ENCODE measurements around the gene DEAF1. TPM values are rescaled to one million over a fixed set of nuclear protein-coding genes. Genes with fewer than 3 reads are reported as not detected.

DEAF1 gene
- total and polyA plus RNA-seq, 2 of the 13 experiments (the other 11 are each of a cell fraction or from before 2014, with no cell fraction given) = 22.3 to 29.6 TPM

- no peak for TF ChIP-seq ZNF451 (CRISPR knock-in tag; IDR thresholded peaks at IDR 0.05)
- no peak for TF ChIP-seq ISL2 (CRISPR knock-in tag; IDR thresholded peaks at IDR 0.05)
- no peak for TF ChIP-seq TMF1 (CRISPR knock-in tag; IDR thresholded peaks at IDR 0.05; ENCODE audit: low read depth)
- TF ChIP-seq ZNF17 (CRISPR knock-in tag; IDR thresholded peaks at IDR 0.05) = no peak
- TF ChIP-seq ZNF577 (CRISPR knock-in tag; IDR thresholded peaks at IDR 0.05; ENCODE audit: borderline replicate concordance, low read depth) = no peak
Observed at GRCh38 chr11:613369-613968, 81.6 kb downstream of the DEAF1 start (continued).

GRCh38 chr11:612961-613300, 82.1 kb downstream of the DEAF1 start:
- TF ChIP-seq CERS6 (CRISPR knock-in tag; IDR thresholded peaks at IDR 0.05) (no peak), ZFY (CRISPR knock-in tag; IDR thresholded peaks at IDR 0.05) (no peak), AGO2 (optimal IDR thresholded peaks at IDR 0.05; ENCODE audit: low read depth, low read length) (peak; percentile 71), RBM22 (optimal IDR thresholded peaks at IDR 0.05; ENCODE audit: low read length) (peak; percentile 66)
- Histone ChIP-seq H3K27ac (ENCODE audit: extremely low read length, insufficient read depth, low read length) (no peak overlapping the region), H3K27me3 (ENCODE audit: control insufficient read depth in 1 of 2, insufficient read depth in 2 of 2, low read length in 2 of 2) (no peaks in the 10 kb centered on the region), H3K9me3 (ENCODE audit: low read length) (no peaks in the 10 kb centered on the region), H3K79me2 (ENCODE audit: insufficient read depth, low read length) (no peaks in the 10 kb centered on the region), H3K4me3 (replicated peaks in 1 of 3; ENCODE audit: insufficient read depth in 1 of 3, low read depth in 2 of 3, low read length in 3 of 3) (no peak overlapping the region), H4K20me1 (ENCODE audit: insufficient read depth, low read length) (peaks cover 3% of the 10 kb centered on the region; the same call in 1 of the 2 replicates), H3K4me1 (ENCODE audit: insufficient read depth, low read length) (no peaks in the 10 kb centered on the region), H2AFZ (ENCODE audit: low read length) (no peak overlapping the region), H3K9ac (ENCODE audit: insufficient read depth, low read depth, low read length) (no peak overlapping the region), H3K4me2 (ENCODE audit: low read depth, low read length) (no peak overlapping the region), H3K36me3 (replicated peaks in 1 of 2; ENCODE audit: control insufficient read depth in 1 of 2, insufficient read depth in 2 of 2, low read length in 2 of 2) (peaks cover 31 to 60% of the 10 kb centered on the region in 2 experiments; a peak in 4 of 5 replicates)
- POLR2A ChIA-PET = no interaction called here
- FAIRE-seq = no peak
- no peak for ATAC-seq
- WGBS (ENCODE audit: low lambda C conversion rate) = no CpG with 5 or more reads among the region's 10 CpGs
- CTCF ChIA-PET (ENCODE audit: low intra/inter-chr PET ratio, low total read pairs) = no interaction called here
- in situ Hi-C loops (cut with HindIII; ENCODE audit: extremely low pct_ligation_motif_present, low pct_unique_long_range_greater_than_20kb) (no loop called here), intact Hi-C loops (cut with micrococcal nuclease; ENCODE audit: unreplicated experiment) (loop anchor here (10.0 kb wide), 1 partner anchor 58 kb away; no protein-coding TSS in a partner anchor)
- no peak for DNase-seq (ENCODE audit: low spot score)
- BruUV-seq (replicated peaks) = no TSS peak
